GM21717 (cell line): Measurements from ENCODE around the gene TMED8.
"Not testable (repeated sequence)": the region's sequence is repeated elsewhere in the genome, so short reads cannot be mapped to it uniquely, and the experiment has no call there.

Experiments used
- ATAC-seq: cut with Tn5 transposase; IDR thresholded peaks from one replicate; pipeline ENCODE4 v1.9.1; 2021; ENCODE audit warnings: mild to moderate bottlenecking, moderate library complexity; ENCODE audit not compliant: unreplicated experiment

TMED8 gene

GRCh38 chr14:77369285-77369684 lies 7.6 kb downstream of the TMED8 start:
- no peak for ATAC-seq

DNA sequence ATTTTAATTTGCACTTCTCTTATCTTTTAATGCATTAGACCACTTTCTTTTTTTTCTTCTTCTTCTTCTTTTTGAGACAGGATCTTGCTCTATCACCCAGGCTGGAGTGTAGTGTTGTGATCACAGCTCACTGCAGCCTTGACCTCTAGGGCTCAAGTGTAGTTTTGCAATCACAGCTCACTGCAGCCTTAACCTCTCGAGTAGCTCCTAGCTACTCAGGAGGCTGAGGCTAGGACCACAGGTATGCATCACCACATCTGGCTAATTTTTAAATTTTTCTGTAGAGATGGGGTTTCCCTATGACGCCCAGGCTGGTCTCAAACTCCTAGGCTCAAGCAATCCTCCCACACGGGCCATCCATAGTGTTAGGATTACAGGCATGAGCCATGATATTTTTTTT lies 12.7 kb downstream of the TMED8 start:
- no peak for ATAC-seq

GRCh38 chr14:77359626-77360025 lies 17.3 kb downstream of the TMED8 start:
- ATAC-seq, result no peak

- ATAC-seq, result no peak
Observed at GRCh38 chr14:77356899-77357298, 20.0 kb downstream of the TMED8 start.

- ATAC-seq, result no peak
Observed at GRCh38 chr14:77355811-77356210, 21.1 kb downstream of the TMED8 start.

- ATAC-seq, result no peak
Observed at GRCh38 chr14:77353469-77354141, 23.3 kb downstream of the TMED8 start.

- ATAC-seq, result no peak
Observed at GRCh38 chr14:77347751-77348150, 29.1 kb downstream of the TMED8 start.

DNA sequence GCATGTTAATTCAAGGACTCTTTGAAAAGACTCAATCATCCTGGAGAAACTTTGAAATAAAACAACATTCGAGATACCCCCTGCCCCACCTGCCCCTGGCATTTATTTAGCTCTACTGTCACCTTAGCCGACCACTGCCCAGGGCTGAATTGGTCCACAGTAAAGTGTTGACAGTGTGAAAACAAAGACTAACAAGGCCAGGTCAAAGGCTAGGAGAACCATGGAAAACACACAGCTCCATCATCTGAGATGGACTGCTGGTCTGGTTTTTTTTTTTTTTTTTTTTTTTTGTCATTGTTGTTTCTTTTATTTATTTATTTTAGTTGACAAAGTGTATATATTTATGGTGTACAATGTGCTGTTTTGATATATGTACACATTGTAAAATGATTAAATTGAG lies 30.4 kb downstream of the TMED8 start:
- no peak for ATAC-seq

DNA sequence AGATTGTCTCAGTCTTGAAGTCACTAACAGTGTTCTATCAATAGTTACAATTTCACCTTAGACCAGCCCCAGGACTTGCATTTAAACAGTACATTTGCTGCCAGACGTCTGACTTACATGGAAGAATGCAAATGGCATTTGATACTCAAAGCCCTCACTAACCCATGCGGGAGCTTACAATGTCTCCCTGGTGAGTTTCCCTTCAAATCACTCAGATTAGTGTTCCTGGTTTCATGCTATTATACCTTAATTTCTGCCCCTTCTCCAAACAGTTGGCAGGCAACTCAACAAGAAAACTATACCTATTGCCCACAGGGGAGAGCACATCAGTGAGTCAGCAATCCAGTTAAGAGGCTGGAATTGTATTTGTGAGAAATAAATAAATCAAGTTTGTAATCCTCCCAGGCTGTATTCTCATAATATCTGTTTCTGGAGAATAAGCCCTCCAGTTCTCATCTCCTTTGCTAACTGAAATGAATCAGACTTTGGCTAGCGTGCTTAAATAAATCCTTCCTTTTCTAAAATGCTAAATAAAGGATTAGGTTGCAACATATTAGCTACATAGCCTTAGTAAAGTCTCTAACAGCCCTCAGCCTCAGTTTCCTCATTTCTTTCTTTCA lies 32.4 kb downstream of the TMED8 start:
- ATAC-seq, result no peak

DNA sequence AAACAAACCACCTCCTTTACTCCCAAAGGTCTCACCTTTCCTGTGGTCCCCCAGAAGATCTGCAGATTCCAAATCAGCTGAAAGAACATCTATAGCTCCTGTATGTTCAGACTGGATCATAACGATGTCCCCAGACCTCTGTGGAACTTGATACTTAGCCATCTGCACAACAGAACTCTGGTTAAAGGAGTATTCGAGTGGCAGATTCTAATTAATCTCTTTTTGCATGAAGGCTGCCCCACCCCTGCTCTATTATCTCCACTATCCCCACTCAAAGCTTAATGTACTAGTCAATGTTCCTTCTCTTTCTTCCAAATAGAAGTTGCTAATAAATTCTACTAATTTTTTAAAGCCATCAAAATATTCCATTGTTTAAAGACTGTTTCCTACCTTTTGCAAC lies 33.2 kb downstream of the TMED8 start:
- no peak for ATAC-seq

DNA sequence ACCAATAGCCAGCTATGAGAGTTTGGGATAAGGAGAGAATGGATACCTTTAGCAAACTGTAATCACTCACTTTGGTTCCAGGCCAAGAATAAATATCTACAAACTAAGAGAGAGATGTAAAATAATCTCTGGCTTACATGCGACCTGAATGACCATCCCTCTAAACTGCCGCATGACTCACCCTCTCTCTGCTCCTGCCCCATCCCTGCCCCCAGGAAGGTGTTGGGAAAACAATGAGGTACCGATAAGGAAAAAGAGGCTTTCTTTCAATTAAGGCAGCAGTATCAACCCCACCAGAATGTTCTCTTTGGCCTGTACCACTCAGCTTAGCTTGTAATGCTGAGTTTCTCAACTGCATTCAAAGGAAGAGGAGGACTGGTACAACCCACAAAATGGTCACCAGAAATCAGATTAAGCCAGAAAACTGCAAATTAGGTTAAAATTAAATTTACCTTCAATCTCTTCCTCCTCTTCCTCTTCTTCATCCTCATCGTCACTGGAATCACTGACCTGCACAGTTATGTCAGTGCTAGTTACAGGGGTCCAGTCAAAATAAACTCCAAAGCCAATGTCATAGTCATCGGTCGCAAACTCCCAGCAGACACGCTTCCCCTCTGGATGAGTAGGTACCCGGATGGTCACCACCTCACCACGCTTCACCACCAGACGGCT lies 34.0 kb downstream of the TMED8 start:
- no peak for ATAC-seq

DNA sequence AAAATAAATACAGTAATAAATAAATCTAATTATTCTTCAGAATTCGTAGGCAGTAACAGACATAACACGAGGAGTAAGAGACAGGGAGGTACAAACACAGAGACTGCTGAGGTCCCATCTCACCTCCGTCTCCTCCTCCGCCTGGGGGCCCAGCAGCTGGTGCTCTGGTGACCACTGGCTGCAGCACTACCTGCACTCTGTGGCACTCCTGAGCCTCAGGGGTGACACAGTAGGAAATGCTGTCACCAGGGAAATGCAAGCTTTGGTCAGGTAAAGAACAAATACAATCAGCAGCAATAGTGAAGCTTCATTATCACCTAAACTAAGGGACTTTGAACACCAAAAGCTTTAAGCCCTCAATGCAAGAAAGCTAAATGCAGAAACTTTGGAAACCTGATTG lies 36.5 kb downstream of the TMED8 start:
- no peak for ATAC-seq

DNA sequence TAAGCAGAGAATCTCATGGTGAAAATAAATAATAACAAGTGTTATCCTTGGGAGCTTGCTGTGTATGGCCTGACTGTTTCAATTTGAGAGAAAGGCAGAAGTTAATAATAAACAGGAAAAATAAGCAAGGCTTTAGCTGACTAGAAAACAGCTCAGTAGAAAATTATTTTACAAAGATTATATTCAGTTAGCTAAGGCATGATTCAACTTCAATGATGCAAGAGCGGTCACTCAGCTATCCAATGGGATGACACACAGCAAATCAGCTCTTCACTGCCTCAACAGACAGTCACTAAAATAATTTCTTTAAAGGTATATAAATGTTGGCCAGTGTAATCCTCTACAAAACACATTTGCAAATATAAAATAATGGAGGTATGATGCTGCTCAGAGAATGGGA lies 37.5 kb downstream of the TMED8 start:
- ATAC-seq, result no peak

GRCh38 chr14:77338302-77338701 lies 38.6 kb downstream of the TMED8 start:
- ATAC-seq, result no peak

GRCh38 chr14:77337880-77338279 lies 39.0 kb downstream of the TMED8 start:
- no peak for ATAC-seq

DNA sequence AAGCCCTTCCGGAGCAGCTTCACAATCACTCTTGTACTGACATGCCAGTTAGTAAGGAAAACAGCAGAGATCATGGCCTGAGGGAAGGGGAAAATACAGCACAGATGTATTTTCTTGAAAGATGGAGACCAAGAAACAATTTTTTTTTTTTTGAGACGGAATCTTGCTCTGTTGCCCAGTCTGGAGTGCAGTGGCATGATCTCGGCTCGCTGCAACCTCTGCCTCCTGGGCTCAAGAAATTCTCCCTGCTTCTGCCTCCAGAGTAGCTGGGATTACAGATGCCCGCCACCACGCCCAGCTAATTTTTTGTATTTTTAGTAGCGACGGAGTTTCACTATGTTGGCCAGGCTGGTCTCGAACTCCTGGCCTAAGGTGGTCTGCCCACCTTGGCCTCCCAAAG lies 39.6 kb downstream of the TMED8 start:
- ATAC-seq, result not testable (repeated sequence)

DNA sequence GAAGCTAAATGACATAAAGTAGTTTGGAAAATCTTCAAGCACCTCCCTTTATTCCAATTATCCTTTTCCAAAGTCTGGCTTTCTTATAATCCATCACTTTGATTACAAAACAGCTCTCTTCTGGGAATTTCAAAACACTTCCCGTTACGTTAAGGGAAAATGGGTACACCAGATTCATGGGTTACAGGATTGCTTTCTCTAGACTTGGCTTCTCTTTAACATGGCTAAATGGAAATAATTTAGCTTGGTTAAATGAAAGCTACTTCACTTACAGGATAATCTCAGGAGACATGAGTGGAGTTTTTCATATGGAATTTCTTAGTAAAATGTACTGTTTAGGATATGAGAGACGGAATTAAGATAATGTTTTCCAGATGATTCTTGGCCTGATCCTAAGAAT lies 41.3 kb downstream of the TMED8 start:
- ATAC-seq, result no peak

DNA sequence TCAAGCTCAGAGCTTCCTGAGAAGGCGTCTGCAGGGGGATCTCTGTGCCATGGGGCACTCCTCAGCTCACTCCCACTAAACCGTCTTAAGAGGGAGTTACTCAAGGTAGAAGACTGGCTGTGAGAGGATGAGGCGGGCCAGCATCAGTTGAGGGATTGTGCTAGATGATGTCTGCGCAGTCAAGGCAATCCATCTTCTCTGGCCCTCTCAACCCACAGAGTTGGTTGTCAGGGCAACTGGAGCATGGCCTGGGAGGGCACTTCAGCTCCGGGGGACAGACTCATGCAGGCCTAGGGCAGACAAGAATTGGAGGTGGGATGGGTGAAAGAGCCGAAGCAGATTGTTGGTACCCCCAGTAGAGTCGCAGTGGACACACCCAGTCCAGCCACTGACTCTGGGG lies 47.0 kb downstream of the TMED8 start:
- ATAC-seq, result no peak

GRCh38 chr14:77327111-77327510 lies 49.8 kb downstream of the TMED8 start:
- ATAC-seq, result no peak

GRCh38 chr14:77325746-77326094 lies 51.2 kb downstream of the TMED8 start:
- ATAC-seq, result no peak

- no peak for ATAC-seq
Observed at GRCh38 chr14:77324816-77325745, 51.8 kb downstream of the TMED8 start.
